Activated T-cell treated with anti-CD3 and anti-CD28 coated beads, Interleukin-2, amount 50 U/mL, for 4 hours (primary cell): Measurements from ENCODE around the gene ZNF638. TPM values are rescaled to one million over a fixed set of nuclear protein-coding genes. Genes with fewer than 3 reads are reported as not detected.

Source experiments
- ATAC-seq, 2 donors: fragments of 200-7000 bp; cut with Tn5 transposase; one replicate each; pipeline ENCODE4 v1.10.0; 2021
- DNase-seq: peaks from one replicate; pipeline ENCODE4 v3.0.0-alpha.2; 2020
- H3K27me3 Mint-ChIP-seq: one replicate; pipeline ENCODE4 v1.8.0; 2021; ENCODE audit warnings: low read depth, mixed read lengths
- H3K36me3 Mint-ChIP-seq: one replicate; pipeline ENCODE4 v1.8.0; 2022; ENCODE audit warnings: mixed read lengths; ENCODE audit not compliant: insufficient read depth
- H3K4me1 Mint-ChIP-seq: one replicate; pipeline ENCODE4 v1.8.0; 2021; ENCODE audit warnings: low read depth, mixed read lengths
- H3K4me3 Mint-ChIP-seq: one replicate; pipeline ENCODE4 v1.8.0; 2021; ENCODE audit warnings: mild to moderate bottlenecking, moderate library complexity, mixed read lengths
- H3K9me3 Mint-ChIP-seq: one replicate; pipeline ENCODE4 v1.8.0; 2021; ENCODE audit warnings: mixed read lengths
- total RNA-seq, 3 donors: library from RNA; stranded (reverse); gene quantifications; one replicate each; pipeline ENCODE4 v1.2.1, GENCODE V29; 2021

ZNF638 gene, protein sequence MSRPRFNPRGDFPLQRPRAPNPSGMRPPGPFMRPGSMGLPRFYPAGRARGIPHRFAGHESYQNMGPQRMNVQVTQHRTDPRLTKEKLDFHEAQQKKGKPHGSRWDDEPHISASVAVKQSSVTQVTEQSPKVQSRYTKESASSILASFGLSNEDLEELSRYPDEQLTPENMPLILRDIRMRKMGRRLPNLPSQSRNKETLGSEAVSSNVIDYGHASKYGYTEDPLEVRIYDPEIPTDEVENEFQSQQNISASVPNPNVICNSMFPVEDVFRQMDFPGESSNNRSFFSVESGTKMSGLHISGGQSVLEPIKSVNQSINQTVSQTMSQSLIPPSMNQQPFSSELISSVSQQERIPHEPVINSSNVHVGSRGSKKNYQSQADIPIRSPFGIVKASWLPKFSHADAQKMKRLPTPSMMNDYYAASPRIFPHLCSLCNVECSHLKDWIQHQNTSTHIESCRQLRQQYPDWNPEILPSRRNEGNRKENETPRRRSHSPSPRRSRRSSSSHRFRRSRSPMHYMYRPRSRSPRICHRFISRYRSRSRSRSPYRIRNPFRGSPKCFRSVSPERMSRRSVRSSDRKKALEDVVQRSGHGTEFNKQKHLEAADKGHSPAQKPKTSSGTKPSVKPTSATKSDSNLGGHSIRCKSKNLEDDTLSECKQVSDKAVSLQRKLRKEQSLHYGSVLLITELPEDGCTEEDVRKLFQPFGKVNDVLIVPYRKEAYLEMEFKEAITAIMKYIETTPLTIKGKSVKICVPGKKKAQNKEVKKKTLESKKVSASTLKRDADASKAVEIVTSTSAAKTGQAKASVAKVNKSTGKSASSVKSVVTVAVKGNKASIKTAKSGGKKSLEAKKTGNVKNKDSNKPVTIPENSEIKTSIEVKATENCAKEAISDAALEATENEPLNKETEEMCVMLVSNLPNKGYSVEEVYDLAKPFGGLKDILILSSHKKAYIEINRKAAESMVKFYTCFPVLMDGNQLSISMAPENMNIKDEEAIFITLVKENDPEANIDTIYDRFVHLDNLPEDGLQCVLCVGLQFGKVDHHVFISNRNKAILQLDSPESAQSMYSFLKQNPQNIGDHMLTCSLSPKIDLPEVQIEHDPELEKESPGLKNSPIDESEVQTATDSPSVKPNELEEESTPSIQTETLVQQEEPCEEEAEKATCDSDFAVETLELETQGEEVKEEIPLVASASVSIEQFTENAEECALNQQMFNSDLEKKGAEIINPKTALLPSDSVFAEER (N-terminal part only)
- total RNA-seq: 10 to 100 TPM; 56.2 to 64.4 (median 59.3) TPM

DNA sequence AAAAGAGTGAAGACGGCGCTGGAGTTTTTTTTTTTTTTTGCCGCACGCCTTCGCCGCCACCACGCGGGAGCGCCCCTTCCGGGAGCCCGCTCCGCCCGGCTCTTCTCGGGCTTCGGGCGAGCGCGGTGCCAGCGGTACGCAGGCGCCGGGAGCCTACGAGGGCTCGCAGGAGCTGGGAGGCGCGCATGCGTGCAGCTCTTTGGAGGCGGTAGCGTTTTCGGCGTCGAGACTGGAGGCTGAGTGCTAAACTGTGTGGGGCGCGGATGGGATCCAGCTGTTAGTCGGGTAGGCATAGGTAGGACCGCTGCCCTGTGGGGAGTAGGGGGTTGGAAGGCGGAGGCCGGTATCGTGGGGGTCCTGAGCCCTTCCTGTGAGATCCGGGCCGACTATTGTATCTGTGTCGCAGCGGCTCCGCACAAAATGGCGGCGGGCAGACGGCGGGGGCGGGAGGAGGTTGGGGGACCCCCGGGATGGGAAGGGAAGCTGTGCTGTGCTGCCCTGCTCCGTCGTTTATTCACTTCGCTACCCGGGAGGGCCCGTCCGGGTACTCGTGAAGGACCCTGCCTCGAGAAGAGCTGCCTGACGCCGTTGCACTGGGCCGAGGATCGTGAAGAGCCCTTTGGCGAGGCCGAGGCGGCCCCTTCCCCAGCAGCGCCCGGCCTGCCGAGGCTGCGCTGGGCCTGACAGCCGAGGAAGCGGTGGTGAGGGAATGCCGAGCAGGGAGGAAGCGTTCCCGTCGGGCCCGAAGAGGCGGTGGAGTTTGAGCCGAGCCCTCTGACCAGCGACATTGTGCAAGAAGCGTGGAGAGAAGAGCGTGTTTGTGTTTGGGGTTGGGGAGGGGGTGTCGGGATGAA is at the start of gene ZNF638:
Gene ZNF638, plus strand, starts transcription at position 202 of the 854 bp plus-strand sequence. CDS start 17,173 bp downstream, outside the sequence.
- peak; percentile 97 to 98 for ATAC-seq
- no peaks in the 10 kb centered on the region for H3K9me3 Mint-ChIP-seq
- no peaks in the 10 kb centered on the region for H3K27me3 Mint-ChIP-seq
- H3K4me3 Mint-ChIP-seq: peak within 1 kb of the TSS; percentile 99
- peaks cover 6% of the 10 kb centered on the region for H3K36me3 Mint-ChIP-seq
- peaks cover 40% of the 10 kb centered on the region for H3K4me1 Mint-ChIP-seq
- peak; percentile 89 for DNase-seq

DNA sequence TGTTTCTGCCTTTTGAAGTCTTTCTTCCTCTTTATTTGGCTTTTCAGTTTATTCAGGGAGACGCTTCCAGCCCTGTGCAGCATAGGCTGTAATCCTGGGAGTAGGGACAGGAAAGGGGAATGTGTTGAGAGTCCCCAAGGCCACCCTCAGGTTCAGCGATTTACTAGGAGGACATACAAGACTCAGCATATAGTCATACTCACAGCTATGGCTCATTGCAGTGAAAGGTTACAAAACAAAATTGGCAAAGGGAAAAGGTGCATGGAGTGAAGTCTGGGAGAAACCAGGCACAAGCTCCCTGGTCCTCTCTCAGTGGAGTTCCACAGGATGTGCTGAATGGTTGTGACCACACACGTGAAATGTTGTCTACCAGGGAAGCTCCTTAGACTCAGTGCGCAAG is 49.6 kb upstream of the ZNF638 start:
- H3K4me1 Mint-ChIP-seq: peaks cover 11% of the 10 kb centered on the region
- H3K9me3 Mint-ChIP-seq: no peaks in the 10 kb centered on the region
- ATAC-seq: no peak
- H3K4me3 Mint-ChIP-seq: no peak overlapping the region
- no peaks in the 10 kb centered on the region for H3K36me3 Mint-ChIP-seq
- peaks cover 50% of the 10 kb centered on the region for H3K27me3 Mint-ChIP-seq
- no peak for DNase-seq

DNA sequence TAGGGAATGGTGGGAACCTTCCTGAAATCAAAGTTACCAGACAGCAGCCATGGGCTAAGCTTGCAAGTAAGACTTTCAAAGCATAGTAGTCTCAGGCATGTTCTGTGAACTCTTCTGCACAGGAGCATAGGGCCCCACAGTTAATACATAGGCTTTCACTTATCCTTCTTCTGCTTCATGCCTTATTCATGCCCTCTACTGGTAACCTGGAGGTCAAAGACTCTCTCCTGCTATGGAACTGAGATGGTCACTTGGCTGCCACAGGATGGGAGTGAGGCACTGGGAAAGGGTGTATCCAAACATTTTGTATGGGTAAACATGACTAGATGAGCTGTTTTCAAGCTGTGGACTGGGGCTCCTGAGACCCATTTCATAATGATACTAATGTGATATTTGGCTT is 49.1 kb upstream of the ZNF638 start:
- no peaks in the 10 kb centered on the region for H3K36me3 Mint-ChIP-seq
- peaks cover 5% of the 10 kb centered on the region for H3K4me1 Mint-ChIP-seq
- H3K4me3 Mint-ChIP-seq: no peak overlapping the region
- ATAC-seq (no peak), DNase-seq (no peak)
- peaks cover 46% of the 10 kb centered on the region for H3K27me3 Mint-ChIP-seq
- no peaks in the 10 kb centered on the region for H3K9me3 Mint-ChIP-seq

DNA sequence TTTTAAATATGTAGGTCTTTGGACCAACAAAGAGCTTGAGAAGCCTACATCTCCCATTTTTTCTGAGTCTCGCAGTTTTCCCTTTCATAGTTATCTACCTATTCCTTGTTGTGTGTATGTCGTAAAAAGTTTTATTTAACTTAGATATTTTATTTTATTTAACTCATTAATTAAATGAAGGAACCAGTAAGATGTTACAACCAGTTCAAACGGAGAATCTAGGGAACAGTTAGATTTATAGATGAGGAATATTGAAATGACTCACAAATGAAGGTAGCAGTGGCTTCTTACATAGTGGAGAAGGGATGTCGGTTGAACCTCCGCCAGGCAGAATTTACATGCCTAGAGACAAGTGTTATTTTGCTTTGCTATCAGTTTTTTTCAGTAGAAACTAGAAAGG is 48.5 kb upstream of the ZNF638 start:
- no peaks in the 10 kb centered on the region for H3K36me3 Mint-ChIP-seq
- ATAC-seq (no peak), DNase-seq (no peak)
- no peak overlapping the region for H3K4me3 Mint-ChIP-seq
- no peaks in the 10 kb centered on the region for H3K9me3 Mint-ChIP-seq
- peaks cover 40% of the 10 kb centered on the region for H3K27me3 Mint-ChIP-seq
- no peaks in the 10 kb centered on the region for H3K4me1 Mint-ChIP-seq

DNA sequence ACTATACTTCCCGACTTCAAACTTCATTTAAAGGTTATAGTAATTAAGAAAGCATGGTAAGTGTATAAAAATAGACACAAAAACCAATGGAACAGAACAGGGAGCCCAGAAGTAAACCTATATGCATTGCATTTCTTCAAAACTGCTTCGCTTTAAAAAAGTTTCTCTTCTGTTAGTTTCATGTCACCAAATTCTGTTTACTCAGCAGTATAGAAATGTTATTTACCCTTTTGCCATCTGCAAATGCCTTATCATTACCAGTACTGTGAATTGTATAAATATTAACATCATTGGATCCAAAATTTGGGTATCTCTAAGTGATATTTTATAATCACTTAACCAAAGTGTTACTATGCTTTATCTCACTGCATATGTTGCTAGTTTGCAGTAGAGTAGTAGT is 45.9 kb upstream of the ZNF638 start:
- Mint-ChIP-seq H3K4me3 (no peak overlapping the region), H3K27me3 (peaks cover 23% of the 10 kb centered on the region), H3K9me3 (no peaks in the 10 kb centered on the region), H3K4me1 (no peaks in the 10 kb centered on the region), H3K36me3 (no peaks in the 10 kb centered on the region)
- ATAC-seq (no peak), DNase-seq (no peak)

- no peaks in the 10 kb centered on the region for H3K9me3 Mint-ChIP-seq
- ATAC-seq (no peak), DNase-seq (no peak)
- no peak overlapping the region for H3K4me3 Mint-ChIP-seq
- H3K36me3 Mint-ChIP-seq: no peaks in the 10 kb centered on the region
- peaks cover 2% of the 10 kb centered on the region for H3K27me3 Mint-ChIP-seq
- H3K4me1 Mint-ChIP-seq: no peaks in the 10 kb centered on the region
Observed at GRCh38 chr2:71291398-71291797, 40.2 kb upstream of the ZNF638 start.

DNA sequence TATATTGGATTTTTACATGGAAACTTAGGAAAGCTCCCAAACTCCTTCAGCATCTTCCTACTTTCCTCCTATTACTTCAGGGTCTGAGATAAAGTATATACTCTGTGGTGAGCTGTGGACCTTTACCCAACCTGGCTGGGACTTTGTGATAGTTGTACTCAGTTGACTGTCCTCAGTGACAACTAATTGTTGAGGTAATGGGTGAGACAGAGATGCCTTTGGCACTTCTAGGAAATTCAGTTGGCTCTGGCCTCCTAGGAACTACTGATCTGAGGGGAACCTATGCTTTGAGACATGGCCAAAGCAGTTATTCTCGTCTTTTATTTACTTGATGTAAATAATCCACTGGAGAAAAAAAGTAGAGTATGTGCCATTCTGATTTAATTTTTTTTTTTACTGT is 39.4 kb upstream of the ZNF638 start:
- no peak for ATAC-seq
- H3K9me3 Mint-ChIP-seq: no peaks in the 10 kb centered on the region
- no peak overlapping the region for H3K4me3 Mint-ChIP-seq
- DNase-seq: no peak
- no peaks in the 10 kb centered on the region for H3K36me3 Mint-ChIP-seq
- peaks cover 4% of the 10 kb centered on the region for H3K27me3 Mint-ChIP-seq
- H3K4me1 Mint-ChIP-seq: no peaks in the 10 kb centered on the region

DNA sequence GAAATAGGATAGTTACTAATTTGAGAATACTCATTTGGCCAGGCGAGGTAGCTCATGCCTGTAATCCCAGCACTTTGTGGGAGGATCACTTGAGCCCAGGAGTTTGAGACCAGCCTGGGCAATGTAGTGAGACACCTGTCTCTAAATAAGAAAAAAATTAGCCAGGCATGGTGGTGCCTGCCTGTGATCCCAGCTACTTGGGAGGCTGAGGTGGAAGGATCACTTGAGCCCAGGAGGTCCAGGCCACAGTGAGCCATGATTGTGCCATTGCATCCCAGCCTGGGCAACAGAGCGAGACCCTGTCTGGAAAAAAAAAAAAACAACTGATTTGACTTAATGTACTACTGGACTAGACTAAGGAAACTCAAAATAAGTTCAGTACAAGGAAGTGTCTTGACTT is 32.7 kb upstream of the ZNF638 start:
- DNase-seq (no peak), ATAC-seq (no peak)
- Mint-ChIP-seq H3K4me3 (no peak overlapping the region), H3K27me3 (peaks cover 4% of the 10 kb centered on the region), H3K4me1 (no peaks in the 10 kb centered on the region), H3K36me3 (no peaks in the 10 kb centered on the region), H3K9me3 (no peaks in the 10 kb centered on the region)

DNA sequence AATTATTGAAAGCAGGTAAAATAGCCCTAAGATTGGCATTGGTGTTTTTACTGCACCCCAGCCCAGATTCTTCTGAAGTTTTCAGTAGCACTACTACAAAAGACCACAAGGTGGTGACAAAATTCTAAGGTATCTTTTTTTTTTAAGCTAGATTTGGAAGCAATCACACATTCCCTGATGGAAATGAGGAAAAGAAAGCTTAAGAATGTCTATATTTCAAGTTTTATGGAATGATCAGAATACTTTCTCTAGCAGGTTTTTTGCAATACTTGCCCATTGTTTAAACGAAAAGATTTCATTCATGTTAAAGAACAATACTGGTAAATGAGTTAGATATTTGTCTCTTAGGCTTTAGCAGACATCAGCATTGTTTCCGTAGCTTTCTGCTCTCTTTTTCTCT is 32.1 kb upstream of the ZNF638 start:
- DNase-seq: no peak
- no peak for ATAC-seq
- no peaks in the 10 kb centered on the region for H3K36me3 Mint-ChIP-seq
- H3K4me3 Mint-ChIP-seq: no peak overlapping the region
- H3K27me3 Mint-ChIP-seq: peaks cover 4% of the 10 kb centered on the region
- no peaks in the 10 kb centered on the region for H3K9me3 Mint-ChIP-seq
- no peaks in the 10 kb centered on the region for H3K4me1 Mint-ChIP-seq

- Mint-ChIP-seq H3K9me3 (no peaks in the 10 kb centered on the region), H3K4me3 (no peak overlapping the region), H3K27me3 (no peaks in the 10 kb centered on the region), H3K36me3 (no peaks in the 10 kb centered on the region), H3K4me1 (no peaks in the 10 kb centered on the region)
- DNase-seq (no peak), ATAC-seq (no peak)
Observed at GRCh38 chr2:71303849-71304248, 27.7 kb upstream of the ZNF638 start.

DNA sequence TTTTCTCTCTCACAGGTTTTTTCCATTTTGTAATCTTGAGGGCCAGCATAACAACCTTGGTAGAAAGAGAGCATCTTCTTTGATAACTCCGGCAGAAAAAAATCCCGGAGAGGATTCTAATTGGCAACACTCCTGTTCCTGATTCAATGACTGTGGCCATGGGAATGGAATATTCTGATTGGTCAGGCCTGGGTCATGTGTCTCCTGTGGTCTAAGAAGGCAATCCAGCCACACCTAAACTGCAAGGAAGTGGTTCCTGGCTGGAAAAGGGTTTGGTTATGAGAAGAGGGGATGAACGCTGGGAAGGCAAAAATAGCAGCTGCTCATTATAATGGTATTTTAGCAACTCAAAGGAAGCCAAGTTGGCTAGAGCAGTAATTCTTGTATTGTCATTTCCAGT is 24.8 kb upstream of the ZNF638 start:
- H3K27me3 Mint-ChIP-seq: no peaks in the 10 kb centered on the region
- no peaks in the 10 kb centered on the region for H3K36me3 Mint-ChIP-seq
- H3K4me1 Mint-ChIP-seq: no peaks in the 10 kb centered on the region
- no peaks in the 10 kb centered on the region for H3K9me3 Mint-ChIP-seq
- no peak overlapping the region for H3K4me3 Mint-ChIP-seq
- DNase-seq (no peak), ATAC-seq (no peak)

DNA sequence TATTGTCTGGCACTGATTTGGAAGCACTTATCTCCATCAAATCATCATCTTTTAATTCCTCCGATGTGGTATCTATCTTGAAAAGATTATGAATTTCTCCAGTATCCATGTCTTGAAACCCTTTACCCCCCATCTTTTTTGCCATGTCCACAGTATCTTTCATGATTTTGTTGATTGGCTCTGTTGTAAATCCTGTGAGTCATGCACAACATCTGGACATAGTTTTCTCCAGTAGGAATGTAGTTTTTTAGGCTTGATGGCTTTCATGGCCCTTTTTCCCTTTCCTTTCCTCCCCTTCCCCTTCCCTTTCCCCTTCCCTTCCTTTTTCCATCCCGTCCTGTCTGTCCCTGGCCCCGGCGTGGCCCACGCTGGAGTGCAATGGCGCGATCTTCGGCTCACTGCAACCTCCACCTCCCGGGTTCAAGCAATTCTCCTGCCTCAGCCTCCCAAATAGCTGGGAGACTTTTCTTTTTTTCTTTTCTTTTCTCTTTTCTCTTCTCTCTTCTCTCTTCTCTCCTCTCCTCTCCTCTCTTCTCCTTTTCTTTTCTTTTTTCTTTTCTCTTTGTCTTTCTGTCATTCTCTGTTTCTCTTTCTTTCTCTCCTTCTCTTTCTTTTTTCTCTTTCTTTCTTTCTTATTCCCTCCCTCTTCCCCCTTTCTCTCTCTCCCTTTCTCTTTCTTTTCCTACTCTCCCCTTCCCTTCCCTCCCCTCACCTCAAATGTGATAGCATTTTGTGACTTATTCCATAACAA is 18.4 kb upstream of the ZNF638 start:
- H3K4me1 Mint-ChIP-seq: no peaks in the 10 kb centered on the region
- ATAC-seq: no peak
- H3K4me3 Mint-ChIP-seq: no peak overlapping the region

GRCh38 chr2:71317060-71317459 is 14.5 kb upstream of the ZNF638 start:
- H3K4me1 Mint-ChIP-seq: no peaks in the 10 kb centered on the region
- DNase-seq (no peak), ATAC-seq (no peak)
- peaks cover 45% of the 10 kb centered on the region for H3K9me3 Mint-ChIP-seq
- H3K4me3 Mint-ChIP-seq: no peak overlapping the region
- peaks cover 7% of the 10 kb centered on the region for H3K36me3 Mint-ChIP-seq
- no peaks in the 10 kb centered on the region for H3K27me3 Mint-ChIP-seq

More for the DNA sequence above, 18.4 kb upstream of the ZNF638 start:
- Mint-ChIP-seq H3K36me3 (peaks cover 4% of the 10 kb centered on the region), H3K27me3 (no peaks in the 10 kb centered on the region), H3K9me3 (peaks cover 9% of the 10 kb centered on the region)
- DNase-seq: no peak
